CD14-positive monocyte (primary cell): ENCODE results near the gene ULK3. TPM values are rescaled to one million over a fixed set of nuclear protein-coding genes. Genes with fewer than 3 reads are reported as not detected.

Experiments
- DNase-seq, 3 donors: peaks; one replicate each; pipeline ENCODE4 v3.0.0-alpha.2; 2011 to 2022
- H2AFZ ChIP-seq: 2 replicates; pipeline ENCODE4 v1.6.0; 2012; ENCODE audit warnings: mild to moderate bottlenecking, low read depth, low read length, inconsistent platforms; ENCODE audit not compliant: insufficient read depth, poor library complexity, severe bottlenecking
- H3K27ac ChIP-seq, 2 donors: 1 replicate in 1 of 2; 2 replicates in 1 of 2; pipeline ENCODE4 v1.5.1; 2012 to 2013; ENCODE audit warnings: low read length in 2 of 2, control low read depth in 1 of 2, inconsistent platforms in 1 of 2, low read depth in 1 of 2, mild to moderate bottlenecking in 1 of 2
- H3K27me3 ChIP-seq, 2 donors: one replicate each; pipeline versions ENCODE4 v1.6.0 to v1.6.1; 2011 to 2013; ENCODE audit warnings: low read length in 2 of 2; ENCODE audit not compliant: control insufficient read depth in 2 of 2, insufficient read depth in 2 of 2
- H3K36me3 ChIP-seq, 2 donors: replicated peaks in 1 of 2; 1 replicate in 1 of 2; 2 replicates in 1 of 2; pipeline versions ENCODE4 v1.5.1 to v1.6.1; 2012 to 2013; ENCODE audit warnings: low read length in 2 of 2, control low read depth in 1 of 2, inconsistent platforms in 1 of 2, mild to moderate bottlenecking in 1 of 2; ENCODE audit not compliant: insufficient read depth in 2 of 2, control insufficient read depth in 1 of 2
- H3K4me1 ChIP-seq, 2 donors: 1 replicate in 1 of 2; 2 replicates in 1 of 2; pipeline versions ENCODE4 v1.5.1 to v1.6.1; 2012 to 2013; ENCODE audit warnings: low read length in 2 of 2, control low read depth in 1 of 2, inconsistent platforms in 1 of 2, mild to moderate bottlenecking in 1 of 2, moderate library complexity in 1 of 2; ENCODE audit not compliant: insufficient read depth in 2 of 2, control insufficient read depth in 1 of 2
- H3K4me2 ChIP-seq: replicated peaks from 2 replicates; pipeline ENCODE3; 2012; ENCODE audit warnings: low read length, moderate library complexity, mild to moderate bottlenecking; ENCODE audit not compliant: poor library complexity, severe bottlenecking; ENCODE audit errors: extremely low read depth
- H3K4me3 ChIP-seq, 3 experiments: fragments of 200-600 bp in 1 of 3; sonication (generic) in 1 of 3; replicated peaks in 1 of 3; 1 replicate in 2 of 3; 2 replicates in 1 of 3; pipeline ENCODE4 v1.5.1; 2011 to 2013; ENCODE audit warnings: low read length in 3 of 3, mild to moderate bottlenecking in 3 of 3, control low read depth in 2 of 3, low read depth in 2 of 3, inconsistent platforms in 1 of 3, moderate library complexity in 1 of 3
- H3K79me2 ChIP-seq: 2 replicates; pipeline ENCODE4 v1.6.0; 2012; ENCODE audit warnings: mild to moderate bottlenecking, control low read depth, inconsistent platforms, low read length, moderate library complexity; ENCODE audit not compliant: insufficient read depth
- H3K9ac ChIP-seq: 2 replicates; pipeline ENCODE4 v1.6.0; 2017; ENCODE audit warnings: low read length, mild to moderate bottlenecking; ENCODE audit not compliant: insufficient read depth, poor library complexity, severe bottlenecking
- H3K9me3 ChIP-seq, 2 donors: replicated peaks in 1 of 2; 1 replicate in 1 of 2; 2 replicates in 1 of 2; pipeline versions ENCODE4 v1.5.1 to v1.6.1; 2012 to 2013; ENCODE audit warnings: low read length in 2 of 2, control low read depth in 1 of 2; ENCODE audit not compliant: control insufficient read depth in 1 of 2, insufficient read depth in 1 of 2
- H4K20me1 ChIP-seq: 2 replicates; pipeline ENCODE4 v1.6.0; 2012; ENCODE audit warnings: mild to moderate bottlenecking, low read length, control low read depth, moderate library complexity; ENCODE audit not compliant: insufficient read depth
- H3K27ac Mint-ChIP-seq, 7 donors: one replicate each; pipeline ENCODE4 v1.8.0; 2020; ENCODE audit warnings: mild to moderate bottlenecking in 7 of 7, mixed read lengths in 7 of 7, moderate library complexity in 6 of 7, inconsistent platforms in 2 of 7
- H3K27me3 Mint-ChIP-seq, 3 donors: one replicate each; pipeline ENCODE4 v1.8.0; 2021 to 2022; ENCODE audit warnings: low read depth in 3 of 3, mild to moderate bottlenecking in 3 of 3, mixed read lengths in 3 of 3, moderate library complexity in 3 of 3, inconsistent platforms in 1 of 3
- H3K36me3 Mint-ChIP-seq, 2 donors: one replicate each; pipeline ENCODE4 v1.8.0; 2020; ENCODE audit warnings: mixed read lengths in 2 of 2, inconsistent platforms in 1 of 2, mild to moderate bottlenecking in 1 of 2
- H3K4me1 Mint-ChIP-seq: one replicate; pipeline ENCODE4 v1.8.0; 2020; ENCODE audit warnings: mild to moderate bottlenecking, mixed read lengths
- H3K4me3 Mint-ChIP-seq, 2 donors: one replicate each; pipeline ENCODE4 v1.8.0; 2020; ENCODE audit warnings: mild to moderate bottlenecking in 2 of 2, mixed read lengths in 2 of 2, moderate library complexity in 1 of 2
- H3K9me3 Mint-ChIP-seq, 7 donors: one replicate each; pipeline ENCODE4 v1.8.0; 2020 to 2022; ENCODE audit warnings: mixed read lengths in 7 of 7, mild to moderate bottlenecking in 6 of 7, moderate library complexity in 6 of 7, inconsistent platforms in 2 of 7
- WGBS: methylation state at CpG from one replicate; pipeline ENCODE4 v1.1.5; 2013; ENCODE audit warnings: missing lambda C conversion rate; ENCODE audit not compliant: insufficient coverage; 5-methylcytosine and 5-hydroxymethylcytosine counted together
- intact Hi-C, 2 donors: fragments of 100-400 bp; cut with micrococcal nuclease; formaldehyde crosslinking; loops; one replicate each; pipeline versions ENCODE4 v1.15.0 to v1.15.1; 2023
- polyA plus RNA-seq, 3 donors: library from polyadenylated mRNA; depleted of rRNA in 1 of 3; unstranded in 2 of 3; stranded (reverse) in 1 of 3; fragments of 300-500 nt in 2 of 3; fragments of >200 nt in 1 of 3; fragmentation: Illumina TruSeq in 2 of 3; gene quantifications; 1 replicate in 2 of 3; 2 replicates in 1 of 3; pipeline ENCODE4 v1.2.3, GENCODE V29; 2012 to 2021
- TF ChIP-seq, protein P1 (sequence below): fragments of 200-600 bp; IDR thresholded peaks from one replicate; pipeline ENCODE4 v1.8.0; 2022; ENCODE audit warnings: antibody characterized with exemption, mild to moderate bottlenecking

Gene ULK3
- polyA plus RNA-seq, 3 donors, result 9.4 to 58.7 (median 16.0) TPM

DNA sequence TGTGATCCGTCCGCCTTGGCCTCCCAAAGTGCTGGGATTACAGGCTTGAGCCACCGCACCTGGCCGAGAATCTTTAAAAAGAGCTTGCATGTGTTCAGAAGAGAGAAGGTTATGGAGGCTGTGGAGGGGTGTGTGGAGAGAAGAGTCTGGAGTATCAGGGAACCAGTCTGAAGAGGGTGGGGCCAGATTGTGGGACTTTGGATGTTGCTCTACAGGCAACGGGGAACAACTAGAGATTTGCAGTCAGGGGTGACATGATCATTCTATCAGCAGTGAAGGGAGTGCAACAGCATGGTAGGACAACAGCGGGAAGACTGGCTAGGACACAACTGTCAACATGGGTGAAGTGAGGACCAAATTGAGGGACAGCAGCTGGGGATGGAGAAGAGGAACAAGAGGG is 21.3 kb upstream of the ULK3 start:
- intact Hi-C loops, result no loop called here
- H3K27ac ChIP-seq, result peak overlapping the region in 1 of 2 donors; percentile 29
- Mint-ChIP-seq H3K27me3 (no peaks in the 10 kb centered on the region), H3K4me3 (no peak overlapping the region), H3K27ac (peak overlapping the region in 6 of 7 donors; percentile 3 to 76 (median 15)), H3K4me1 (peaks cover 59% of the 10 kb centered on the region), H3K36me3 (peaks cover 22 to 37% of the 10 kb centered on the region in 2 donors), H3K9me3 (no peaks in the 10 kb centered on the region)
- no peaks in the 10 kb centered on the region for H3K9me3 ChIP-seq
- no peak overlapping the region for H3K9ac ChIP-seq
- peaks cover 3 to 24% of the 10 kb centered on the region in 2 donors for H3K36me3 ChIP-seq
- no peak for DNase-seq
- H3K4me1 ChIP-seq, result peaks cover 35 to 38% of the 10 kb centered on the region in 2 donors
- H3K27me3 ChIP-seq, result no peaks in the 10 kb centered on the region
- H3K4me2 ChIP-seq, result no peak overlapping the region
- TF ChIP-seq, protein P1, sequence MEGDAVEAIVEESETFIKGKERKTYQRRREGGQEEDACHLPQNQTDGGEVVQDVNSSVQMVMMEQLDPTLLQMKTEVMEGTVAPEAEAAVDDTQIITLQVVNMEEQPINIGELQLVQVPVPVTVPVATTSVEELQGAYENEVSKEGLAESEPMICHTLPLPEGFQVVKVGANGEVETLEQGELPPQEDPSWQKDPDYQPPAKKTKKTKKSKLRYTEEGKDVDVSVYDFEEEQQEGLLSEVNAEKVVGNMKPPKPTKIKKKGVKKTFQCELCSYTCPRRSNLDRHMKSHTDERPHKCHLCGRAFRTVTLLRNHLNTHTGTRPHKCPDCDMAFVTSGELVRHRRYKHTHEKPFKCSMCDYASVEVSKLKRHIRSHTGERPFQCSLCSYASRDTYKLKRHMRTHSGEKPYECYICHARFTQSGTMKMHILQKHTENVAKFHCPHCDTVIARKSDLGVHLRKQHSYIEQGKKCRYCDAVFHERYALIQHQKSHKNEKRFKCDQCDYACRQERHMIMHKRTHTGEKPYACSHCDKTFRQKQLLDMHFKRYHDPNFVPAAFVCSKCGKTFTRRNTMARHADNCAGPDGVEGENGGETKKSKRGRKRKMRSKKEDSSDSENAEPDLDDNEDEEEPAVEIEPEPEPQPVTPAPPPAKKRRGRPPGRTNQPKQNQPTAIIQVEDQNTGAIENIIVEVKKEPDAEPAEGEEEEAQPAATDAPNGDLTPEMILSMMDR, result no peak
- no peak overlapping the region for H3K4me3 ChIP-seq
- H2AFZ ChIP-seq, result no peak overlapping the region
- peaks cover 98% of the 10 kb centered on the region for H3K79me2 ChIP-seq
- H4K20me1 ChIP-seq, result peaks cover 98% of the 10 kb centered on the region
- 88% methylated on average over 5 of the region's 6 CpGs for WGBS

DNA sequence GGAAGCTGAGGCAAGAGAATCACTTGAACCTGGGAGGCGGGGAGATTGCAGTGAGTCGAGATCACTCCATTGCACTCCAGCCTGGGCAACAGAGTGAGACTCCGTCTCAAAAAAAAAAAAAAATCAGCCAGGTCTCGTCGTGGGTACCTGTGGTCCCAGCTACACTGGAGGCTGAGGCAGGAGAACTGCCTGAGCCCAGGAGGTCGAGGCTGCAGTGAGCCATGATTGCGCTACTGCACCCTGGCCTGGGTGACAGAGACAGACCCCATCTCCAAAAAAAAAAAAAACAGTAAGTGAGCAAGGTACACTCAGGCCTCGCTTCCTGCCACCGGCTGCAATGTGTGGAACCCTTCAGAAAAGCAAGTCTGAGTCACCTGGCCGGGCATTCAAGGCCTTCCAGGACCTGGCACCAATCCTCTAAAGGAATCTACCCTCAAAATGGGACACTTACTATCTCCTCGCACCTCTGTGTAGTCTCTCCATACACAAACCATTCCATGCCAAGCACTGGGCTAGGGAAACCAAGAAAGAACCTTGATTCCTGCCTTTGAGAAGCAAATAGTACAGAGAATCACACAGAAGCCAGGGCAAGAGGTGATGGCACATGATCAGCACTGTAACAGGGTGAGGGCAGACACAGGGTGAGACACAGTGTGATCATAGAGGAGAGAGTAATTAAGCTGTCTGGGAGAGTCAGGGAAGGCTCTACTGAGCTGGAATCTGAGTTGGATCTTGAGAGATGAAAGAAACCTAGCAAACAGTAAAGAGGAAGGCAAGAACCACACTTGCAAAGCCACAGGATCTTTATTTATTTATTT is 20.5 kb upstream of the ULK3 start:
- Histone ChIP-seq H3K79me2 (peaks cover 98% of the 10 kb centered on the region), H3K4me1 (peaks cover 29 to 34% of the 10 kb centered on the region in 2 donors), H3K27ac (peak overlapping the region in 1 of 2 donors; percentile 48), H3K36me3 (peaks cover 3 to 24% of the 10 kb centered on the region in 2 donors), H4K20me1 (peaks cover 99% of the 10 kb centered on the region), H3K9me3 (no peaks in the 10 kb centered on the region), H3K9ac (no peak overlapping the region), H3K4me3 (no peak overlapping the region), H3K27me3 (no peaks in the 10 kb centered on the region), H2AFZ (no peak overlapping the region), H3K4me2 (no peak overlapping the region)
- Mint-ChIP-seq H3K4me1 (peaks cover 58% of the 10 kb centered on the region), H3K9me3 (no peaks in the 10 kb centered on the region), H3K27ac (peak overlapping the region in 5 of 7 donors; percentile 4 to 56 (median 24)), H3K4me3 (no peak overlapping the region), H3K36me3 (peaks cover 22 to 41% of the 10 kb centered on the region in 2 donors), H3K27me3 (no peaks in the 10 kb centered on the region)
- intact Hi-C loops, result no loop called here
- TF ChIP-seq, protein P1, result no peak
- DNase-seq, result no peak
- WGBS, result 76% methylated on average over 7 of the region's 11 CpGs
